ENCODE results near the gene BSPRY. TPM values are rescaled to one million over a fixed set of nuclear protein-coding genes. Genes with fewer than 3 reads are reported as not detected.

The BSPRY gene
- total and polyA plus RNA-seq, 2 of the 13 experiments (the other 11 are each of a cell fraction or from before 2014, with no cell fraction given): 0.09 to 0.26 TPM

GRCh38 chr9:113381909-113382411, 32.6 kb downstream of the BSPRY start (continued):
- peak; percentile 29; the same call in 1 of the 2 replicates for TF ChIP-seq FOXJ3 (CRISPR knock-in tag; IDR thresholded peaks at IDR 0.05; ENCODE audit: borderline replicate concordance)
- TF ChIP-seq ZNF33B (CRISPR knock-in tag; IDR thresholded peaks at IDR 0.05): no peak
- TF ChIP-seq ZNF747 (CRISPR knock-in tag; IDR thresholded peaks at IDR 0.05; ENCODE audit: borderline replicate concordance): no peak
- TF ChIP-seq FOXA3 (CRISPR knock-in tag; IDR thresholded peaks at IDR 0.05): peak; percentile 50; the same call in 1 of the 2 replicates
- TF ChIP-seq ZNF224 (CRISPR knock-in tag; IDR thresholded peaks at IDR 0.05): no peak
- peak; percentile 36; the same call in 1 of the 2 replicates for TF ChIP-seq ERF (CRISPR knock-in tag; IDR thresholded peaks at IDR 0.05)
- no peak for TF ChIP-seq ZNF451 (CRISPR knock-in tag; IDR thresholded peaks at IDR 0.05)
- peak; percentile 92 for TF ChIP-seq NCOR1 (IDR thresholded peaks at IDR 0.05; ENCODE audit: borderline replicate concordance, low read length)
- TF ChIP-seq MIER2 (CRISPR knock-in tag; IDR thresholded peaks at IDR 0.05): 0 out of 2 replicates have a peak, but pooled peaks have one; percentile 46
- no peak for TF ChIP-seq ZNF878 (CRISPR knock-in tag; IDR thresholded peaks at IDR 0.05)
- TF ChIP-seq POLR2G (IDR thresholded peaks at IDR 0.05; ENCODE audit: low read depth, low read length): no peak
- TF ChIP-seq ZNF577 (CRISPR knock-in tag; IDR thresholded peaks at IDR 0.05; ENCODE audit: borderline replicate concordance, low read depth): no peak
- no peak for TF ChIP-seq MXI1 (IDR thresholded peaks at IDR 0.05; ENCODE audit: borderline replicate concordance, low read depth, low read length)
- no peak for TF ChIP-seq ZNF543 (CRISPR knock-in tag; IDR thresholded peaks at IDR 0.05)
- no peak for TF ChIP-seq ZSCAN25 (CRISPR knock-in tag; IDR thresholded peaks at IDR 0.05)
- no peak for TF ChIP-seq KDM2A (CRISPR knock-in tag; IDR thresholded peaks at IDR 0.05; ENCODE audit: borderline replicate concordance, low read depth)
- no peak for TF ChIP-seq ZNF75D (CRISPR knock-in tag; IDR thresholded peaks at IDR 0.05; ENCODE audit: borderline replicate concordance)
- TF ChIP-seq FOXO1 (CRISPR knock-in tag; IDR thresholded peaks at IDR 0.05): peak; percentile 69
- no peak for TF ChIP-seq ZKSCAN1 (IDR thresholded peaks at IDR 0.05; ENCODE audit: low read length)
- no peak for TF ChIP-seq TBL1XR1 (IDR thresholded peaks at IDR 0.05; ENCODE audit: borderline replicate concordance, low read length, partially characterized antibody)
- TF ChIP-seq RXRA (CRISPR knock-in tag; IDR thresholded peaks at IDR 0.05): peak; percentile 28; the same call in 1 of the 2 replicates
- TF ChIP-seq ZNF598 (CRISPR knock-in tag; IDR thresholded peaks at IDR 0.05; ENCODE audit: borderline replicate concordance): no peak
- TF ChIP-seq, protein P1, sequence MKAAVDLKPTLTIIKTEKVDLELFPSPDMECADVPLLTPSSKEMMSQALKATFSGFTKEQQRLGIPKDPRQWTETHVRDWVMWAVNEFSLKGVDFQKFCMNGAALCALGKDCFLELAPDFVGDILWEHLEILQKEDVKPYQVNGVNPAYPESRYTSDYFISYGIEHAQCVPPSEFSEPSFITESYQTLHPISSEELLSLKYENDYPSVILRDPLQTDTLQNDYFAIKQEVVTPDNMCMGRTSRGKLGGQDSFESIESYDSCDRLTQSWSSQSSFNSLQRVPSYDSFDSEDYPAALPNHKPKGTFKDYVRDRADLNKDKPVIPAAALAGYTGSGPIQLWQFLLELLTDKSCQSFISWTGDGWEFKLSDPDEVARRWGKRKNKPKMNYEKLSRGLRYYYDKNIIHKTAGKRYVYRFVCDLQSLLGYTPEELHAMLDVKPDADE (CRISPR knock-in tag; IDR thresholded peaks at IDR 0.05): no peak
- TF ChIP-seq ZNF891 (CRISPR knock-in tag; IDR thresholded peaks at IDR 0.05): no peak
- no peak for TF ChIP-seq SRSF1 (optimal IDR thresholded peaks at IDR 0.05; ENCODE audit: low read depth, low read length)
- TF ChIP-seq SOX13 (IDR thresholded peaks at IDR 0.05): no peak
- peak in 1 of 2 experiments; percentile 73; a peak in 1 of 4 replicates for TF ChIP-seq SOX13 (CRISPR knock-in tag; conservative IDR thresholded peaks at IDR 0.05 in 1 of 2, IDR thresholded peaks at IDR 0.05 in 1 of 2)
- TF ChIP-seq ZNF772 (CRISPR knock-in tag; IDR thresholded peaks at IDR 0.05): peak; percentile 15; the same call in 1 of the 2 replicates
- no peak for TF ChIP-seq CHD4 (IDR thresholded peaks at IDR 0.05; ENCODE audit: borderline replicate concordance, low read length)
- peak; percentile 51; the same call in 1 of the 2 replicates for TF ChIP-seq BRD4 (CRISPR knock-in tag; IDR thresholded peaks at IDR 0.05)
